ENCODE results near the gene PAX4. TPM values are rescaled to one million over a fixed set of nuclear protein-coding genes. Genes with fewer than 3 reads are reported as not detected.
A peak's percentile ranks its signal among the peaks of the same experiment; 100 is the strongest.

The PAX4 gene, protein sequence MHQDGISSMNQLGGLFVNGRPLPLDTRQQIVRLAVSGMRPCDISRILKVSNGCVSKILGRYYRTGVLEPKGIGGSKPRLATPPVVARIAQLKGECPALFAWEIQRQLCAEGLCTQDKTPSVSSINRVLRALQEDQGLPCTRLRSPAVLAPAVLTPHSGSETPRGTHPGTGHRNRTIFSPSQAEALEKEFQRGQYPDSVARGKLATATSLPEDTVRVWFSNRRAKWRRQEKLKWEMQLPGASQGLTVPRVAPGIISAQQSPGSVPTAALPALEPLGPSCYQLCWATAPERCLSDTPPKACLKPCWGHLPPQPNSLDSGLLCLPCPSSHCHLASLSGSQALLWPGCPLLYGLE
- total RNA-seq, result not detected

DNA sequence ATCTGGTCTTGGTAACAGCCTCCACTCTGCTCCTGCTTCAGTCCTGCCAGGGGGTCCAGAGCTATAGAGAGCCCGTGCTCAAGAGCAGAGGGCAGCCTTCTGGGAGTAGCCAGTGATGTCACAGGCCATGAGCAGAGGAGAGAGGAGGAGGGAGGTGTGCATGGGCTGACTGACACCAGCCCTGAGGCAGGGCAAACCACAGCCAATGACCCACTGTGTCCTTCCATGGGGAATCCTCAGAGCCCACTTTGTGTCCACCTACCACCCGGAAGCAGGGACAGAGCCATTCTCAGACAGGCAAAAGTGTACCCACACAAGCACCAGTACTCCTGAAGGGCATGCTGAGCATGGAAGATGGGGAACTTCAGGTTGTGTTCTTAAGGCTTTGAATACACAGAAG is at the start of gene PAX4:
Gene PAX4, minus strand, starts transcription at position 101 of the 400 bp plus-strand sequence. CDS start 2,214 bp downstream, outside the sequence.
- intact Hi-C loops (cut with DNase I), result no loop called here
- DNase-seq (ENCODE audit: low spot score) (no peak), ATAC-seq (no peak)

DNA sequence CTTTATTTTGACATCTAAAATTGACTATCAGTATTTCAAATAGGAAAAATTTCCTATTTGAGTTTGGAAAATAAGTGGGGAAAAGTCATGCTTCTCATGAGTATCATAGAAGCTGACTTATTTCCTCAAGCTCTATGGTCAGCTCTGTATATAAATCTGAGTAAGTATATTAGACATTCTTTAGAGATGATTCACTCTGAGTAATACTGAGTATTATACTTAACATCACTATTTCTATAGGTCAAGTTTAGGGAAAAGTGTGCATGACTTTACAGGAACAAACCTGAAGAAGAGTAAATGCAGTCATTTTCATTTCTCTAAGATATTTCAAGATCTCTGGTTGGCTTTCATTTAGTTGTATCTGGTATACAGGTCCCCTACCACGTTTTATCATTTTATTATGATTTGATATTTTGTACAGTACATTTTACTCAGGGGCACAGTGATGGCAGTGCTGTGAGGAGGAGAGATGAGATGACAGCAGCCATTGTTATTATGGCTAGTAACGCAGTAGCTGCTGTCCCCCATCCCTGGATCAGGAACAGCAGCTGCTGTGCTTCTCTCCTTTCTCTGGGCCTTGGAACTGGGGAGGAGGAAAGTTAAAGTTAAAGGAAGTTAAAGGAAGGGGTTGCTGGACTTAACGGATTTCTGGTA is 49.2 kb upstream of the PAX4 start:
- ATAC-seq, result no peak
- no peak for DNase-seq (ENCODE audit: low spot score)
- intact Hi-C loops (cut with DNase I), result no loop called here

DNA sequence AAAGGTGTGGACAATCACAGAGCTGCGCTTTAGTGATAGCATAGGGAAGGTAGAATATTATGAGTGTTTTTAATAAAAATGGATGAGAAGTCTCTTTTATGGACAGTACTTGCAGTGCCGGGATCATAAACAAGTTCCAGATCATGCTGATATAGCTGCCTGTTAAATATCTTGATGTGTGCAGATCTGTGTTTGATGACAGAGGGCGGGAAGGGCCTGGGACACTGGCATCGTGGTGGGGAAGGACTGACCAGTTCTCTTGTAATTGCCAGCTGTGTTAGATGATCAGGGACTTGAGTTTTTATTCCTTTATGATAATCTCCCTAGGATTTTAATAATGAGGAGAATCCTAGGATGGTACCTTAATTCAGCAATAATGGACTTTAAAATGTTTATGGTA is 48.7 kb upstream of the PAX4 start:
- no peak for ATAC-seq
- intact Hi-C loops (cut with DNase I), result no loop called here
- DNase-seq (ENCODE audit: low spot score), result no peak

DNA sequence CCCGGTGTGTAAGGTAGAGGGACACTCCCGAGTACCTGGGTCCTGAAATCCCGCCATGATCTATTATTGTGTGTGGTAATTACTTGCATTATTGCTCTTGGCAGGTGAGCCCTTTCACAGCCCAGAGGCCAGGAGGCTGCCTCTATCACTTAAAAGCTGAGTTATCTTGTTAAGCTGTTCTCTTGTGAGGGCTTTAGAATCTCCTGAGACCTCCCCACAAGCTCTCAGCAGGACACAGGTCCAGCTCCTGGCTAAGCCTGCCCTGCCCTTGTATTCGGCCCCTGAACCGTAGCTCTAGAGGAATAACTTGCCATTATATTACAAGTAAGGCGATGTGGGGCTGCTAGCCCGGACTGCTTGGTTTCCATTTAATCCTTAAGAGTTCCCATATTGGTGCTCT is 48.0 kb upstream of the PAX4 start:
- no peak for ATAC-seq
- no peak for DNase-seq (ENCODE audit: low spot score)
- intact Hi-C loops (cut with DNase I), result no loop called here

DNA sequence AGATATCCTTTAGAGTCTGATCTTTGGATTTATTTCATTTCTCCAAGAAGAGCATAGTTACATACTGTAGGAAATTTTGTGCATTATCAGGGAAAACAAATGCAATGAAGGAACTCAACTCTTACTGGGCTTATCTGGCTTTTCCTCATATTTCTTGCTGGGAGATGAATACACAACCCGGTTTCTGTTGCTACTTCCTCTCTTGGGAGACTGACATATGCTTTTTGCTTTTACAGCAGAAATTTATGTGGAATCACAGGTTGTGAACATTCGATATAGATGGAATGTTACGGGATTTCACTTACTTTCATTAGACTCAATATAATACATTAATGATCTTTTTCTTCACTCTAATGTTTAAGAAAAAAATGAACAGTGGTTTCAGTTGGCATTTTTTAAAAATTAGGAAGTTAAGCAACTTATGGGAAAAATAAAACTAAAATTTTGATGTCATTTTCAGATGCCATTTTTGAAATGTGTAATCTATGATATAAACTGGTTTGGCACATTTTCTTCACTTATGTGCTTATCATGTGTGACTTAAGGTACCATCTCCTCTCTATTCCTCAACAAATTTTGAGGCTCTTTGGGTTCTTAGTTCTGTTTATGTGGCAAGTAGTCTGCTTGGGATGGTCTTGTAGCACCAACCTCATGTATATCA is 41.2 kb upstream of the PAX4 start:
- DNase-seq (ENCODE audit: low spot score) (no peak), ATAC-seq (no peak)
- intact Hi-C loops (cut with DNase I), result no loop called here

DNA sequence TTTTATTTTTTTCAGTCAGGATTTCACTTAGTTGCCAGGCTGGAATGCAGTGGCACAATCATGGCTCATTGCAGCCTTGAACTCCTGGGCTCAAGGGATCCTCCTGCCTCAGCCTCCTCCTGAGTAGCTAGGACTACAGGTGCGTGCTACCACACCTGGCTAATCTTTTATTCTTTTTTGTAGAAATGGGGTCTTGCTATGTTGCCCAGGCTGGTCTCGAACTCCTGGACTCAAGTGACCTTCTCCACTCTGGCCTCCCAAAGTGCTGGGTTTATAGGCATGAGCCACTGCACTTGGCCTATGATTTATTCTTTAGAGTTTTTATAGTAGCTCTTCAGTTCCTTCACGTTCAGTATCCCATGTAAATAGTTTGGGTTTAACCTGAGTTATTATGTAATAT is 39.6 kb upstream of the PAX4 start:
- ATAC-seq, result no peak
- intact Hi-C loops (cut with DNase I), result no loop called here

DNA sequence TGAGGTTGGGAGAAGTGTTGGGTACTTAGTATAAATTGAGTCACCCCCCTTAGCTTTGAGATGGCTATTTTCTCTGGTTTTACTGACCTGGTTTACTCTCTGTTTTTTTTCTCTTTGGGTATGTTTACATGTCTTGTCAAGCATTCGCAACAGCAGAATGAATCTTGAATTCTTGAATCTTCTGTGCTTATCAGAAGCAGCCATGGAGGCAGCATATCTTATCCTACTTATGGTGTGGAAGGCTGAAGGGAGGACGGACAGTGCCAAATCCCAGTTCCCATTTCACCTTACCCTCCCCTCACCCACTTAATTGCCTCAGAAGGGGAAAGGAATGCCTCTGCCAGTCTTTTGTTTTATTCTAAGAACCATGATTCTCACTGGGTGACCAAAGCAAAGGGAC is 37.8 kb upstream of the PAX4 start:
- intact Hi-C loops (cut with DNase I), result no loop called here
- ATAC-seq (no peak), DNase-seq (ENCODE audit: low spot score) (no peak)

More for the DNA sequence above, 39.6 kb upstream of the PAX4 start:
- DNase-seq (ENCODE audit: low spot score), result no peak

DNA sequence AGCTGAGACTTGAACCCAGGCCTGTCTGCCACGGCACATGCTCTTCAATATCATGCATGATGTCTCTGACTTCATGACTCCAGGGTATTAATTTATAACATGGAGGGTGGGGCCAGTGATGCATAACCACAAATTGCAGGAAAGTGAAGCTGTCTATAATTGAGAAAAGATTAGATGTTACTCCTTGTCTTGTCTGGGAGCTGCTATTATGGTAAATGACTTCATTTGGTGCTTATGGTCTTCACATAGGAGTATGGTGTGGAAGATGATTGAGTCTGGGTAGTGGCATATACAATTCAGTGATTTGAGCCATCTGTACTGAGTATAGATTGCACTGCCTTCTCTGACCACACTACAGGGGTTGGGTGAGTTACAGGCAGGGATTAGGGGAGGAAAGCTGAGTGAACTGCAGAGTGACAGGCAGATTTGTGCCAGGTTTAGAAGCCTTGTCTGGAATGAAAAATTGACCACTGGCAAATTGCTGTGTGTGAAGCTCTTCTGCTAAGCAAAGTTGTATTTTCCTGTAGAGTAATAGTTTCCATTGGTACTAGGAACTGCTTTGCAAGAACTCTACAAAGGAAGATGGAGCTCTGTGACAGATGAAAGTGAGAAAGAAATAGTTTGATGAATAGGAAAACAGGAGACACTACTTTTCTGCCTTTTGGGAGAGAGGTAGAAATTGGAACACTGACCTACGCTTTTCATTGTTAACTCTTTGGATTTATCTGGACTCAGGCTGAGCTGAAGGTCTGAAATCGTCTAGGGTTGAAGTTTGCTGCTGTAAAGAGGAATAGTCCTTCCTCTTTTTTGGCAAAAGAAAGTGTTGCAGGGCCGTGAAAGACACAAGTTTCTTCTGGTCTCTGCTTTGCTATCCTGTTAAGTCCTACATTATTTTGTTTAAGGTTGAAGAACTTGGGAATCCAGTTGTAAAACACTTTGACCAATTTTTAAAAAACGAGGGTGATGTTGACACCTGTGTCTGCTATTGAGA is 36.8 kb upstream of the PAX4 start:
- DNase-seq (ENCODE audit: low spot score) (no peak), ATAC-seq (no peak)
- intact Hi-C loops (cut with DNase I), result no loop called here

DNA sequence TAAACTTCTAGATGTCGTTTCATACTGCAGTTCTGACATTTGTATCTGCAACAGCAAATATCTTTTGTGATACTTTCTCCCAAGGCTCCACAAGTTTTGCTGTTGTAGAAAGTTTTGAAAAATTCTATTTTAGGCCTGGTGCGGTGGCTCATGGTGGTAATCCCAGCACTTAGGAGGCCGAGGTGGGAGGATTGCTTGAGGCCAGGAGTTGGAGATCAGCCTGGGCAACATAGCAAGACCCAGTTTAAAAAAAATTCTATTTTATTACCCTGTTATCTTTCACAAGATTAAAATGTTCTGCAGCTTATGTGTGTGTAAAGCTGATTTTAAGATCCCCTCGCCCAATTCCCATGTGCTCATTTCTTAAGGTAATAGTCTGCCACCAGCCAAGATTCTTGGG is 35.5 kb upstream of the PAX4 start:
- no peak for DNase-seq (ENCODE audit: low spot score)
- intact Hi-C loops (cut with DNase I), result no loop called here
- ATAC-seq, result no peak

DNA sequence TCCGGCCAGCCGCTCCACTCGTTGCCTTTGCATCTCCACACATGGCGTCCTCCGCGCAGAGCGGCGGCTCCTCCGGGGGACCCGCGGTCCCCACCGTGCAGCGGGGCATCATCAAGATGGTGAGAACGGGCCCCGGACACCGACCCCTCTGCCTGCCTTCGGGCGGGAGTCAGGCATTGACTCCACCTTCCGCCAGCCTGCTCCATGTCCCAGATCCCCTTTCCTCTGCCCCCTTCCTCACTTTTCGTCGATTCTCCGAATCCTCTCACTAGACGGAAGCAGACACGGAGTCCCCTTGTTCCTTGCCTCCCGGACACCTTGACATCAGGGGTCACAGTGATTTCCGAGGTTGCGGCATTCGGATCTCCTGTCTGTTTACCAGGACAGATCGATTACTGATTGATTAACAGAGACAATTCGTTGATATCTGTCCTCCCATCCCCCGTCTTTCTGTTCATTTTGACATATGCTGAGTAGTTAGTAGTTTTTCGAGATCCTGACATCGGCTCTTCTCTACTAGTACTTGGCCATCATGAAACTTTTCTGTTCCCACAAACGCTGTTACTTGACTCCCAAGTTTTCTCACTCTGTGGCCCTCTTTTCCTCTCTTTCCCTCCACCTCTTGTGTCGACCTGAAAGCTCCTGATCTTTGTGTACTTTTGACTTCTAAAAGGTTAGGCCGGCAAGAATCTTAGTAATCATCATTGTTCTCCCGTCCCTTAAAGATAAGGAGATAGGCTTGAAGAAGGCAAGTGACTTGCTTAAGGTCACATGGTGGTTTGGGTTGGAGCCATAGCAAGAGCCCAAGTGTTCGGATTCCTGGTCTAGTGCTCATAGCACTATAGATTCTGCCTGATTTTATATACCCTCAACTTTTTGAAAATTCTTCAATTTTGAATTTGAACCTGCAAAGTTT is 34.6 kb upstream of the PAX4 start:
- DNase-seq (ENCODE audit: low spot score), result no peak
- intact Hi-C loops (cut with DNase I), result no loop called here
- no peak for ATAC-seq

DNA sequence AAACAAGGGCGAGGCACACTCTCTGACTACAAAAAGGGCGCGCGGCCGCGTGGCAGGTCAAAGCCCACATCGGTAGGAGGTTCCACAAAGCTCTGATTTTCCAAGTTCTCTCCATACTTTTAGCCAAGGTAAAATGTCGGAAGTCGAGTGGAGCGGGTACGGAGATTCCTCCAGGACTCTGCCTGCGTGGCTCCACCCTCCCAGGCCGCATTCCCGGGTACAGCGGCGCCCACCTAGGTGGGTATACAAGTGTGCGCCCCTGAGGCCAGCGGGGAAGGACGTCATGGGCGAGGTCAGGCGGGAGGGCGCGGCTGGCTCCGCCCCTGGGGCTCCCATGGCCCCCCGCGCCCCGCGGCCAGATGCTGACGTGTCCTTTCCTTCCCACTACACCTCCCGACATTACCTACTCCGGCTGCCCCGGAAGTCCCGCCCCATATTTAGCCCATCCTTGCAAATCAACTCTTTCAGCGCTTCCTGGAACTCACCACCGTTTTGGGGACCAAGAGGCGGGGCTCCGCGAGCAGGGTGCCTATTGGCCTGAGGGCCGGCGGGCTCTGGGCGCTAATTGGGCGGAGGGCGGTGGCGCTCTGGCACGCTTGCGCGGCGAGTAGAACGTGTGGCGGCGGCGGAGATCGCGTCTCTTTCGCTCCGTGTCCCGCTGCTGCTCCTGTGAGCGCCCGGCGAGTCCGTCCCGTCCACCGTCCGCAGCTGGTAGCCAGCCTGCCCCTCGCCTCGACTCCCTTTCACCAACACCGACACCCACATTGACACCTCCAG is 33.8 kb upstream of the PAX4 start, which contains the start of gene SND1:
Gene SND1, plus strand, starts transcription at position 639 of the 777 bp plus-strand sequence. CDS start 180 bp downstream, outside the sequence.
- intact Hi-C loops (cut with DNase I), result no loop called here
- ATAC-seq (peak; percentile 99), DNase-seq (ENCODE audit: low spot score) (peak; percentile 99)

DNA sequence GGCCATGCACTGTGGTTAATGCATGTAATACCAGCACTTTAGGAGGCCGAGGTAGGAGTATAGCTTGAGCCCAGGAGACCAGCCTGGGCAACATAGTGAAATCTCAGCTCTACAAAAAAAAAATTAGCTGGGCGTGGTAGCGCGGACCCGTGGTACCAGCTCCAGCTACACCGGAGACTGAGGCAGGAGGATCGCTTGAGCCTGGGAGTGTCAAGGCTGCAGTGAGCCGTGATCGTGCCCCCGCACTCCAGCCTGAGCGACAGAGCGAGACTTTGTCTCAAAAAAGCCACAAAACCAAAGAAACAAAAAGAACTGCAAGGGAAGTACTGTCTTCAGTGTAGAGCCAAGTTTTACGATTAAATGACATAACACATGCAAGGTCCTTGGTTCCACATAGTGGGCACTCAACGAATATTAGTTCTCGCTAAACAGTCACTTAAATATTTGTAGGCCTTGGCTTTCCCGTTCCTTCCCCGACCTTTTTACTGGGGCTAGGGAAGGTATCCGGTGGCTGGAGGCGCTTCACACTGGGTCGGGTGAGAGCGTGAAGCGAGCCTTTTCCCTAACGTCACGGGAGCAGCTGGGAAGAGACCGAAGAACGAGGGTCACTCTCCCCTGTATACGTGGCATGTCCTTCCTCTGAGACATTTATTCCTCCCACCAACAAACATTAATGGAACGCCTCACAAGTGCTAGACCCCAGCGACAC is 33.1 kb upstream of the PAX4 start:
- ATAC-seq (peak; percentile 11), DNase-seq (ENCODE audit: low spot score) (no peak)
- intact Hi-C loops (cut with DNase I), result no loop called here

DNA sequence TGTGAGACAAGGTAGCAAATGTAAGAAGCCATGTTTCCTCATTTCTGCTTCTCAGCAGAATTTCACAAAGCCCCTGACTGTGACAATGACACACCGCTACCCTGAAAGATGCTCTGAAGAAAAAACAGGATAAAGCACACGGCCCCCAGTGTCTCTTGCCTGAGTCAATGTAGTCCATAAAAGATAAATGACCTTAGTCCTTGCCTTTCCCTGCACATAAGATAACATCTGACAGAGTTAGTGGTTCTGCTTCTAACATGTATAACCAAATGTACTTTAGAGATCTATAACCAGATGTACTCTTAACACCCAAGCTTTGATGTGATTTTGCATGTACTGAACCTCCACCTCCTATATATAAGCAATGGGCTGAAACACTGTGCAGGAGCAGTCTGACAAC is 31.0 kb upstream of the PAX4 start:
- ATAC-seq (no peak), DNase-seq (ENCODE audit: low spot score) (no peak)
- intact Hi-C loops (cut with DNase I), result no loop called here

DNA sequence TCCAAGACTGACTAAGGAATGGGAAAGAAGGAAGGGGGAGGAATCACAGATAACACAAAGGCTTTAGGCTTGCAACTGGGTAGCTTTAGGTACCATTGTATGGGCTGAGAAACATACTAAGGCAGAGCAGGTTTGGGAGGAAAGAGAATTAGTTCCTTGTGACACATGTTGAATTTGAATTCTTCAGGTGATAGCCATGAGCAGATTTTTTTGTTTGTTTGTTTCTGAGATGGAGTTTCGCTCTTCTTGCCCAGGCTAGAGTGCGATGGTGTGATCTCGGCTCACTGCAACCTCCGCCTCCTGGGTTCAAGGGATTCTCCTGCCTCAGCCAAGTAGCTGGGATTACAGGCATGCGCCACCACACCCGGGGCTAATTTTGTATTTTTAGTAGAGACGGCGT is 29.7 kb upstream of the PAX4 start:
- DNase-seq (ENCODE audit: low spot score) (no peak), ATAC-seq (no peak)
- intact Hi-C loops (cut with DNase I), result no loop called here

DNA sequence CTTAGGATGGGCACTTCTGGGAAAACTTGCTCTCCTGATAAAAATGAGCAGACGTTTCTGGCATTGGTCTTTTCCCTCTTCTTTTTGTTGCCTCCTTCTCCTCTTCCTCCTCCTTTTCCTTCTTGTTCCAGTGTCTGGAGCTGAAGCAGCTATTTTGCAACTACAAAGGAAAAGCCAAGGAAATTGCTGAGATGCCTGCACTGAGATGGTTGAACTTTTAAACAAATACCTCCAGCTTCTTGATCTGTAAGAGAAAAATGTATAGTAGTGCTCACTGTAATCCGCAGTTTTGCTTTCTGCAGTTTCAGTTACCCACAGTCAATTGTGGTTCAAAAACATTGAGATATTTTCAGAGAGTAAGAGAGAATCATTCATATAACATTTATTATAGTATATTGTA is 26.5 kb upstream of the PAX4 start:
- DNase-seq (ENCODE audit: low spot score) (no peak), ATAC-seq (no peak)
- intact Hi-C loops (cut with DNase I), result no loop called here

DNA sequence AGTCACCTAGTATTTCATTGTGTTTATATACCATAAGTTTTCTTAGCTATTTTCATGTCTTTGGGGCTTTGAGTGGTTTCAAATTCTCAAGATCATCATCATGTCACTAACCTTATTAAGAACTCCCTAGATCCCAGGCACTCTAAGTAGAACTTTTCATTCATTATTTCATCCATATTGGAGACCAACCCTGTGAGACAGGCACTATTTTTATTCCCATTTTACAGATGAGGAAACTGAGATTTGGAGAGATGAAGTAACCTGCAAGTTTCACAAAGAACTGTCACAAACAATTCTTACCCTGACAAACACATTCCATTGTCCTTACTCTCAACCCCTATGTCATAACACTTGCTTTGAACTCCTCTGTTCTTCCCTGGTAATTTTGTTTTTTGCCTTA is 20.3 kb upstream of the PAX4 start:
- intact Hi-C loops (cut with DNase I), result no loop called here
- ATAC-seq (no peak), DNase-seq (ENCODE audit: low spot score) (no peak)
